IPS DF 4.7 (cell line): ENCODE results near the gene LYVE1.

Source experiments
- DNase-seq: peaks from one replicate; pipeline ENCODE4 v3.0.0-alpha.2; 2013; ENCODE audit warnings: low spot score; ENCODE audit errors: extremely low read depth

The LYVE1 gene

DNA sequence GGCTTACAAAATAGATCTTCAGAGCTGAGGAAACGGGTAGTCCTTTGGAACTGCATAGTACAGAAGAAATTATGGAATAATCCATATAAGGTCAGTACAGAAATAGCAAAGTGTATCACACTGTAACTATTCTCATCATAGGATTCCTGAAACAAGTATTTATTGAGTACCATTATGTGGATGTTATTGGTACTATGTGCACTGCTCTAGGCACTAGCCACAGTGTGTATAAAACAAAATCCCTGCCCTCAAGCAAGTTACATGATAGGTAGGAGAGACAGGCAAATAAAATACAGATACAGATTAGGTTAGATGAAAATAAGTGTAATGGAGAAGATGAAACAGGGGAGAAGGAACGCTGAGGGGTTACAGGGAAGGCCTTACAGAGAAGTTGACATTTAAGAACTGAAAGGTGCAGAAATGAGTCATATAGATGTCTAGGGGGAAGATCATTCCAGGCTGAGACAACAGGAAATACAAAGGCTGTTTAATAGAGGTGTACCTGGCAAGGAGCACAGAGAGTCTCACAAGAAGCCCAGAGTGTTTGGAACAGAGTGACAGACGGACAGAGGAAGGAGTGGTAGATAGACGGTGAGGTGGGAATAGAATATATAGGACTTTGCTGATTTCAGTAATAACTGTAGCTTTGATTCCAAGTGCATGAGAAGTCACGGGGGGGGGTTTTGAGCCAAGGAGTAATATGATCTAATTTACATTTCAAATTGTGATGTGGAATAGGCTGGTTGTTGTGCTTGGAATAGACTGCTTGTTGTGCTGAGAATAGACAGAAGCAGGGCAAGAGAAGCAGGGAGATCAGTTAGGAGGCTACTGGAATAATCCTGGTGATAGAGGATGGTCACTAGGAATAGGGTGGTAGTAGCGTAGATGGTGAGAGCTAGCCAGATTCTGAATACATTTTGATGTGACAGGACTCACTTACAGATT, 41.2 kb downstream of the LYVE1 start:
- DNase-seq = no peak

DNA sequence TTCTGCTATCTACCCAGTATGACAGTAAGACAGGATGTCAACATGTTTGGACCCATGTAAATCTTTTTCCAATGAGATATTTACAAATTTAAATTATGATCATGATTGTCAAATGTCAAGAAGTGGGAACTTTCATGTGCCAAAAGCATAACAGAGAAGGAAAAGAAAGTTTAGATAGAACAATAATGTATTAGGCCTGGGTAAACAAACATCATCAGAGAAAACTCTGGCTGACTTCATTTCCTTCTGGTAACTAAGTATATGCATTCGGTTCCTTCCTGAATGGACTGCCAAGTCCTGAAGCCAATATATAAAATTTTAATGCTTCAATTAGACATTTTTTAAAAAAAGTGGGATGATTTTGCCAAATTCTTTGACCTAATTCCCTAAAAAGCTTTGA, 44.0 kb downstream of the LYVE1 start:
- no peak for DNase-seq

DNA sequence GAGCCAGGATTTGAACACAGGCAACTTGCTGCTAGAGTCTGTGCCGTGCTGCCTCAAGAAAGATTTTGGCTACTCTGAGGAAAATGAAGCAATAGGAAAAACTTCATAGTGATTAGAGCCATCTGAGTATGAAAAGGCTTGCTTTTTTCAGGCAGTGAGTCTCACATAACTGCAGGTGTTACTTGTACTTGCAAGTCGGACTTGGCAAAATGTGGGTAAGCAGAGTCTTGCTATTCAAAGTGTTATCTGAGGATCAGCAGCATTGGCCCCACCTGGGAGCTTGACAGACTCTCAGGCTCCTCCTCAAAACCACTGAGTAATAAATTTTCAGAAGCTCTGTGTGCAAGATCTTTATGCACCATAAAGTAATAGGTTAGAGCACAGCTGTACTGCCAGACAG, 45.5 kb downstream of the LYVE1 start:
- DNase-seq = no peak

DNA sequence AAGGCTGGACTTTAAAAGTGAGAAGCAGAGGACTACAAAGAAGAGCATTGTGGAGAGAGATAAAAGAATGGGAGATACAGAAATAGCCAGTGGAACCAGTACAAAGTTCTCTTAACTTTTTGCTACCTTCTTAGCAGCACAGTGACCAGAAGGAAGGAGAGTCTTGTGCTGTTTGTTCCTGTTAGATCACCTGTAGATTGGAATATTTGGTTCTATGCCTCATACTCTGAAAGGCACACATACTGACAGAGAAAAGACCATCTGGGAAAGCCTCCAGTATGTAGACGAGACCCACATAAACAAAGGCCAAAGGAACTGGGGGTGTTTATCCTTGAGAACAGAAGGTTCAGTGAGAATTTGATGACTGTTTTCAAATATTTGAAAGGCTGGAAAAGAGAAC, 46.2 kb downstream of the LYVE1 start:
- DNase-seq = no peak

DNA sequence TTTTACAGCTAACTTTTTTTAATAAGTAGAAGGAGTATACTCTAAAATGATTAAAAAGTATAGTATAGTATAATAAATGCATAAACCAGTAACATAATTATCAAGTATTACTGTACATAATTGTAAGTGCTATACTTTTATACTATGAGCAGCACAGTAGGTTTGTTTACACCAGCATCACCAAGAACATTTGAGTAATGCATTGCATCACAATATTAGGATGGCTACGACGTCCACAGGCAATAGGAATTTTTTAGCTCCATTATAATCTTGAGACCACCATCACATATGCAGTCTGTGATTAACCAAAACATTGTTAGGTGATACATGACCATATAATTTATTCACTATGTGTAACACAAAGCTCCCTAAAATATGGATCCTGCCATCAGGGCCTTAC, 47.9 kb downstream of the LYVE1 start:
- no peak for DNase-seq

DNA sequence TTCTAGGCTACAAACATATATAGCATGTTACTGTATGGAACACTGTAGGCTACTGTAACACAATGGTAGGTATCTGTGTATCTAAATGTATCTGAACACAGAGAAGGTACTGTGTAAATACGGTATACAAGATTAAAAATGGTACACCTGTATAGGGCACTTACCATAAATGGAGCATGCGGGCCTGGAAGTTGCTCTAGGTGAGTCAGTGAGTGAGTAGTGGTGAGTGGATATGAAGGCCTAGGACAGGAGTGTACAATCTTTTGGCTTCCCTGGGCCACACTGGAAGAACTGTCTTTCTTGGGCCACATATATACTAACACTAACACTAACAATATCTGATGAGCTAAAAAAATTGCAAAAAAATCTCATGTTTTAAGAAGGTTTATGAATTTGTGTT, 48.8 kb downstream of the LYVE1 start:
- no peak for DNase-seq

DNA sequence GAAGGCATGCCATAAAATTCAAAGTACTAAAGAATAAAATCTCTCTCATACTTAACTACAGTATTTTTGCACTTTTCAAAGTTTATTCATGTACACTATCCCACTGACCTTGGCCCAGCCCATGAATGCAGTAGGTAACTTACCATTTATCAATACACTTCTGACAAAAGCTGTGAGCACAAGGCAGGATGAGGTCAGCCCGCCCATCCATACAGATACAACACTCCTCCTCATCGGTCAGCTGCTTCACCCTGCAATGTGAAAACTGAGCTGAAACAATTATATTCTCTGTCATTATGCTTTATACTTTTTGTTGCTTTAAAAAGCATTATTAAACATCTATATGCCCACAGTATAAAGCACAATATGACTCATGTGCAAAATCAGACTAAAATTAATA, 49.6 kb downstream of the LYVE1 start:
- DNase-seq = no peak

DNA sequence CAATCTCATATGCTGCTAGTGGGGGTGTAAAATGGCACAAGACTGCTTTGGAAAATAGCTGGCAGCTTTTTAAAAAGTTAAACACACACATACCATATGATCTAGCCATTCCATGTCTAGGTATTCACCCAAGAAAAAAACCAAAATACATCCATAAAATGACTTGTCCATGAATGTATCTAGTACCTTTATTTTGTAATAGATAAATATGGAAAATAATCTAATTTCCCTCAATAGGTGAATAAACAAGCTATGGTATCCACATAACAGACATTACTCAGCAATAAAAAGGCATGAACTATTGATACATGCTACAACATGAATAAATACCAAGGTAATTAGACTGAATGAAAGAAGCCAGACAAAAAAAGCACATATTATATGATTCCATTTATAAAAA, 50.3 kb downstream of the LYVE1 start:
- no peak for DNase-seq

DNA sequence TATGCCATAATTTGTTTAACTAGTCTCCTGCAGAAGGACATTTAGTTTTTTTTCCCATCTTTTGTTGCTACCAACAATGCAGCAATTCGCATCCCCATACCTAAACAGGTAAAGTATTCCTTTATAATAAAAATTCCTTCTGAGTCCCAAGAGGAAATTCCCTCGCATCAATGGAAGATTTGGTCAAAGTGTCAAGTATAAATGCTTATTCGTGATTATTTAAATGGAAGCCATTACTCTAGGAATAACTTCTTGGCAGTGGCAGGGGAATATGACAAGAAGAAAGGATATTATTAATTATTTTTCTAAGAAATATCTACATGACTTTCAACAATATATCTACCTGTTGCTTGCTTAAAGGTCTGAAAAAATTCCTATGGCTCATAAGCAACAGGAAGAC, 53.0 kb downstream of the LYVE1 start:
- no peak for DNase-seq

DNA sequence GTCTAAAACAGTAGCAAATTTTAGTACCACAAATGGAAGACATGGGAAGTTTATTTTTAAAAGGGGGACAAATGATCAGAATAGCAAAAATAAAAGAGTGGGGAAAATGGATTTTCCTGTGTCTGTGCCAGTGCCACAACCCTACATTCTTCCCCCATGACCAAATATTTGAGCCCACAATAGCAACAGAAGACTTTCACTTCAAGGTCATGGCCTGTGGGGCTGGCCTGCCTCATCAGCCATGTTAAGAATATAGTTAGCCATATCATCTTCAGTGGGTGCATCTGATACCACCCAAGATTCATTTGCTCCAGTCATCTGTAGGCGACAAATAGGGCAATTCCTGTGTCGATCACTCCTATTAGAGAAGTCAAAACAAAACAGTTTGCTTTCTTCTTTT, 53.8 kb downstream of the LYVE1 start:
- DNase-seq = no peak

DNA sequence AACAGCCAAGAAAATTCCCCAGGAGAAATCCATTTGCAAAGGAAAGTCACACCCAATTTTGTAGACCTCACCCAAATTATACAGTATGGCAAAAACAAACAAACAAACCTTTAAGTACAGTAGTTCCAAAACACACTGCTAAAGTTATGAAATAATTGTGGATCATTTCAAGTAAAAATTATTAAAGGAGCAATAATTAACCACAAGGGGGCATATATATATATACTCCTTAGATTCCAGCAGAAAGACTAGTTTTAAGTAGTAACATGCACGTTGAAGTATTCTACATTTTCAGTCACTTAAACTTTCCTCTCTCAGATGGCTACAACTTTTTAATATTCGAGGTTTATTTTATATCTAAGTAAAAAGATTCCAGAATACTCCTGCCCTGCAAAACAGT, 54.3 kb downstream of the LYVE1 start:
- DNase-seq = no peak

DNA sequence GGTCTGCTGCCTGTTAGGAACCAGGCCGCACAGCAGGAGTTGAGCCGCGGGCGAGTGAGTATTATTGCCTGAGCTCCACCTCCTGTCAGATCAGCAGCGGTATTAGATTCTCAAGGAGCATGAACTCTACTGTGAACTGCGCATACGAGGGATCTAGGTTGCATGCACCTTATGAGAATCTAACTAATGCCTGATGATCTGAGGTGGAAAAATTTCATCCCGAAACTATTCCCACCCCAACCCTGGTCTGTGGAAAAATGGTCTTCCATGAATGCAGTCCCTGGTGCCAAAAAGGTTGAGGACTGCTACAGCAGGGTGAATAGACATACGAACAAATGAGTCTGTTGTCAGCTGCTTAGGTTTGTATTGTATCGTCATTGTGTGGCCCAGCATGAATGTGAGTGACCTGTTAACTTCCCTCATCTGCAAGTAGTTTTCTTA, 57.3 kb downstream of the LYVE1 start:
- DNase-seq = peak; percentile 49
